B cell (primary cell): ENCODE results near the gene MIDN. TPM values are rescaled to one million over a fixed set of nuclear protein-coding genes. Genes with fewer than 3 reads are reported as not detected.

Experiments
- ATAC-seq: fragments of 200-7000 bp; cut with Tn5 transposase; one replicate; pipeline ENCODE4 v1.10.0; 2021; ENCODE audit warnings: low read depth, mild to moderate bottlenecking, moderate number of reproducible peaks, moderate library complexity
- CTCF ChIA-PET: fragments of 350-600 bp; sonication (Branson Sonifier 250); formaldehyde crosslinking; loops from one replicate; lab custom pipeline; 2021; ENCODE audit warnings: antibody characterized with exemption, inconsistent platforms; lab: Charles Lee
- POLR2A ChIA-PET: fragments of 350-600 bp; sonication (Branson Sonifier 250); formaldehyde crosslinking; loops from one replicate; lab custom pipeline; 2021; ENCODE audit warnings: antibody characterized with exemption; lab: Charles Lee
- DNase-seq: peaks from one replicate; pipeline ENCODE4 v3.0.0; 2013
- H2AFZ ChIP-seq: 2 replicates; pipeline ENCODE4 v1.6.1; 2012; ENCODE audit warnings: mild to moderate bottlenecking, low read depth, low read length; ENCODE audit not compliant: insufficient read depth, poor library complexity, severe bottlenecking
- H3K27ac ChIP-seq, 2 donors: 1 replicate in 1 of 2; 2 replicates in 1 of 2; pipeline ENCODE4 v1.5.1; 2012 to 2013; ENCODE audit warnings: low read length in 2 of 2, mild to moderate bottlenecking in 2 of 2, moderate library complexity in 1 of 2
- H3K27me3 ChIP-seq, 4 experiments: fragments of 200-600 bp in 1 of 4; sonication (generic) in 1 of 4; replicated peaks in 1 of 4; 1 replicate in 2 of 4; 2 replicates in 2 of 4; pipeline versions ENCODE4 v1.6.1 to v1.7.0; 2013 to 2016; ENCODE audit warnings: low read length in 3 of 4, mild to moderate bottlenecking in 2 of 4, mixed read lengths in 1 of 4, moderate library complexity in 1 of 4; ENCODE audit not compliant: insufficient read depth in 4 of 4, control insufficient read depth in 3 of 4; ENCODE audit errors: control extremely low read depth in 1 of 4
- H3K36me3 ChIP-seq, 2 experiments: replicated peaks in 1 of 2; 1 replicate in 1 of 2; 2 replicates in 1 of 2; pipeline versions ENCODE4 v1.6.1 to v1.7.1; 2013; ENCODE audit warnings: low read length in 1 of 2; ENCODE audit not compliant: insufficient read depth in 2 of 2, control insufficient read depth in 1 of 2; ENCODE audit errors: control extremely low read depth in 1 of 2, extremely low read depth in 1 of 2
- H3K4me1 ChIP-seq, 2 donors: fragments of 200-600 bp in 1 of 2; sonication (generic) in 1 of 2; 1 replicate in 1 of 2; 2 replicates in 1 of 2; pipeline versions ENCODE4 v1.5.1 to v1.6.1; 2013 to 2017; ENCODE audit warnings: low read length in 2 of 2; ENCODE audit not compliant: control insufficient read depth in 2 of 2, insufficient read depth in 2 of 2
- H3K4me2 ChIP-seq: replicated peaks from 2 replicates; pipeline ENCODE3; 2012; ENCODE audit warnings: mild to moderate bottlenecking, low read depth, low read length; ENCODE audit not compliant: poor library complexity, severe bottlenecking
- H3K4me3 ChIP-seq, 5 experiments: fragments of 200-600 bp in 1 of 5; sonication (generic) in 1 of 5; 1 replicate in 3 of 5; 2 replicates in 2 of 5; pipeline versions ENCODE4 v1.5.1 to v1.7.0; 2011 to 2016; ENCODE audit warnings: low read length in 4 of 5, mild to moderate bottlenecking in 4 of 5, low read depth in 2 of 5, control low read depth in 1 of 5, moderate library complexity in 1 of 5; ENCODE audit not compliant: insufficient read depth in 1 of 5; ENCODE audit errors: control extremely low read depth in 1 of 5, extremely low read depth in 1 of 5
- H3K79me2 ChIP-seq: fragments of 200-600 bp; sonication (generic); one replicate; pipeline ENCODE4 v1.6.0; 2016; ENCODE audit warnings: low read length; ENCODE audit not compliant: control insufficient read depth, insufficient read depth
- H3K9ac ChIP-seq: fragments of 200-600 bp; sonication (generic); 2 replicates; pipeline ENCODE4 v1.6.1; 2017; ENCODE audit warnings: mild to moderate bottlenecking, low read length, moderate library complexity
- H3K9me3 ChIP-seq, 3 donors: one replicate each; pipeline versions ENCODE4 v1.6.1 to v1.7.1; 2013; ENCODE audit warnings: low read length in 2 of 3; ENCODE audit not compliant: control insufficient read depth in 2 of 3, insufficient read depth in 1 of 3; ENCODE audit errors: control extremely low read depth in 1 of 3
- H4K20me1 ChIP-seq: 2 replicates; pipeline ENCODE4 v1.6.0; 2012; ENCODE audit warnings: mild to moderate bottlenecking, low read length; ENCODE audit not compliant: insufficient read depth, control insufficient read depth, poor library complexity, severe bottlenecking
- H3K27ac Mint-ChIP-seq: one replicate; pipeline ENCODE4 v1.8.0; 2021; ENCODE audit warnings: mixed read lengths
- H3K27me3 Mint-ChIP-seq: one replicate; pipeline ENCODE4 v1.8.0; 2021; ENCODE audit warnings: mixed read lengths
- H3K4me1 Mint-ChIP-seq: one replicate; pipeline ENCODE4 v1.8.0; 2021; ENCODE audit warnings: mixed read lengths
- H3K4me3 Mint-ChIP-seq: one replicate; pipeline ENCODE4 v1.8.0; 2021; ENCODE audit warnings: mixed read lengths
- H3K9me3 Mint-ChIP-seq: one replicate; pipeline ENCODE4 v1.8.0; 2022; ENCODE audit warnings: mixed read lengths; ENCODE audit not compliant: insufficient read depth
- EZH2 ChIP-seq: IDR thresholded peaks from 2 replicates; pipeline ENCODE4 v1.6.1; 2012; ENCODE audit warnings: borderline replicate concordance, low read depth, mild to moderate bottlenecking, moderate library complexity, low read length; ENCODE audit not compliant: insufficient read depth, poor library complexity, severe bottlenecking
- WGBS: methylation state at CpG from one replicate; pipeline ENCODE4 v1.1.5; 2013; ENCODE audit warnings: missing lambda C conversion rate; ENCODE audit not compliant: insufficient coverage; 5-methylcytosine and 5-hydroxymethylcytosine counted together
- intact Hi-C: fragments of 100-400 bp; cut with micrococcal nuclease; formaldehyde crosslinking; loops from one replicate; pipeline ENCODE4 v1.10.0; 2022
- polyA plus RNA-seq: library from polyadenylated mRNA; depleted of rRNA; stranded (reverse); fragments of >200 nt; gene quantifications from 2 replicates; pipeline ENCODE4 v1.2.3, GENCODE V29; 2012
- total RNA-seq, 2 donors: library from RNA; stranded (reverse); fragments of 120-200 nt in 1 of 2; gene quantifications; 1 replicate in 1 of 2; 2 replicates in 1 of 2; pipeline versions ENCODE4 v1.2.3 to v1.2.4, GENCODE V29; 2013 to 2022
- TF ChIP-seq, protein P1 (sequence below): fragments of 200-600 bp; IDR thresholded peaks from one replicate; pipeline ENCODE4 v1.8.0; 2022; ENCODE audit warnings: antibody characterized with exemption, mild to moderate bottlenecking

MIDN gene
- total and polyA plus RNA-seq, 2 donors (not counting 1 experiment from before 2014, with no cell fraction given): 98.5 to 156 TPM

DNA sequence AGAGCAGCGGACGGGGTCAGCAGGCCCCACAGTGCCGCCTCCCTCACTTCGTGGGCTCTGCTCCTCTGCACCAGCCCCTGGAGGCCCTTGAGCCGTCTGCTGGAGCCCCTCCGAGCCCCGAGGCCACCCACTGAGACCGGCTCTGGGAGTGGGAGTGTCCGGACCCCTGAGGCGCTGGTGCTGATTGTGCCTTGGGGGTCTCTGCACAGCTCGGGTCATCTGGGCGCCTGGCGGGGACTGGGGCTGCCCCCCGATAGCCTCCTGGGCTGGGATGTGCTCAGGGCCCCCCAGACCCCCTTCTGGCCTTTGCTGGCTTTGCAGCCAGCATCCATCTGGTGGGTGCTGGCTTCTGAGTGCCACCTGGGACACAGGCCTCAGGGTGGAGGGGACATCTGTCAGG, 26.0 kb upstream of the MIDN start:
- ATAC-seq (no peak), DNase-seq (no peak)
- H3K4me1 ChIP-seq: no peaks in the 10 kb centered on the region
- ChIA-PET POLR2A (interaction anchor here (0.6 to 0.9 kb wide), 2 partner anchors 51 to 487 kb away, joined by 3 to 5 read pairs; no protein-coding TSS in a partner anchor), CTCF (interaction anchor here (1.0 to 1.9 kb wide), 2 partner anchors 31 to 238 kb away, joined by 3 to 6 read pairs; partner anchors contain the start of gene WDR18)
- H3K79me2 ChIP-seq: peaks cover 35% of the 10 kb centered on the region
- H2AFZ ChIP-seq: no peak overlapping the region
- no peak overlapping the region for H3K4me3 ChIP-seq
- intact Hi-C loops: no loop called here
- TF ChIP-seq, protein P1, sequence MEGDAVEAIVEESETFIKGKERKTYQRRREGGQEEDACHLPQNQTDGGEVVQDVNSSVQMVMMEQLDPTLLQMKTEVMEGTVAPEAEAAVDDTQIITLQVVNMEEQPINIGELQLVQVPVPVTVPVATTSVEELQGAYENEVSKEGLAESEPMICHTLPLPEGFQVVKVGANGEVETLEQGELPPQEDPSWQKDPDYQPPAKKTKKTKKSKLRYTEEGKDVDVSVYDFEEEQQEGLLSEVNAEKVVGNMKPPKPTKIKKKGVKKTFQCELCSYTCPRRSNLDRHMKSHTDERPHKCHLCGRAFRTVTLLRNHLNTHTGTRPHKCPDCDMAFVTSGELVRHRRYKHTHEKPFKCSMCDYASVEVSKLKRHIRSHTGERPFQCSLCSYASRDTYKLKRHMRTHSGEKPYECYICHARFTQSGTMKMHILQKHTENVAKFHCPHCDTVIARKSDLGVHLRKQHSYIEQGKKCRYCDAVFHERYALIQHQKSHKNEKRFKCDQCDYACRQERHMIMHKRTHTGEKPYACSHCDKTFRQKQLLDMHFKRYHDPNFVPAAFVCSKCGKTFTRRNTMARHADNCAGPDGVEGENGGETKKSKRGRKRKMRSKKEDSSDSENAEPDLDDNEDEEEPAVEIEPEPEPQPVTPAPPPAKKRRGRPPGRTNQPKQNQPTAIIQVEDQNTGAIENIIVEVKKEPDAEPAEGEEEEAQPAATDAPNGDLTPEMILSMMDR: no peak
- TF ChIP-seq EZH2: no peak
- no peaks in the 10 kb centered on the region for H3K27me3 Mint-ChIP-seq
- H3K36me3 ChIP-seq: peaks cover 0 to 41% of the 10 kb centered on the region in 2 experiments
- H3K27ac ChIP-seq: no peak overlapping the region
- no peak overlapping the region for H3K27ac Mint-ChIP-seq
- no peaks in the 10 kb centered on the region for H3K9me3 Mint-ChIP-seq
- H3K27me3 ChIP-seq: no peaks in the 10 kb centered on the region
- peaks cover 52% of the 10 kb centered on the region for H4K20me1 ChIP-seq
- H3K9me3 ChIP-seq: no peaks in the 10 kb centered on the region
- no peak overlapping the region for H3K4me3 Mint-ChIP-seq
- WGBS: 96% methylated on average over 13 of the region's 14 CpGs
- H3K4me2 ChIP-seq: no peak overlapping the region
- peaks cover 4% of the 10 kb centered on the region for H3K4me1 Mint-ChIP-seq
- H3K9ac ChIP-seq: no peak overlapping the region

- Histone ChIP-seq H3K4me3 (no peak overlapping the region), H3K4me1 (no peaks in the 10 kb centered on the region), H3K36me3 (peaks cover 0 to 41% of the 10 kb centered on the region in 2 experiments), H3K9me3 (no peaks in the 10 kb centered on the region), H3K79me2 (peaks cover 27% of the 10 kb centered on the region), H3K4me2 (no peak overlapping the region), H3K9ac (no peak overlapping the region), H3K27me3 (no peaks in the 10 kb centered on the region), H2AFZ (no peak overlapping the region), H3K27ac (no peak overlapping the region), H4K20me1 (peaks cover 44% of the 10 kb centered on the region)
- POLR2A ChIA-PET: interaction anchor here (0.6 to 0.9 kb wide), 2 partner anchors 52 to 159 kb away, joined by 3 read pairs; no protein-coding TSS in a partner anchor
- Mint-ChIP-seq H3K27me3 (no peaks in the 10 kb centered on the region), H3K4me3 (no peak overlapping the region), H3K4me1 (peaks cover 2% of the 10 kb centered on the region), H3K27ac (no peak overlapping the region), H3K9me3 (no peaks in the 10 kb centered on the region)
- TF ChIP-seq, protein P1: no peak
- TF ChIP-seq EZH2: no peak
- intact Hi-C loops: no loop called here
- ATAC-seq (peak; percentile 43), DNase-seq (peak; percentile 56)
- 89% methylated on average over 48 of the region's 48 CpGs for WGBS
- CTCF ChIA-PET: interaction anchor here (1.0 to 1.9 kb wide), 4 partner anchors 10 to 239 kb away, joined by 3 to 6 read pairs (median 4); partner anchors contain the start of genes ATP5F1D and WDR18
Observed at GRCh38 chr19:1223018-1223855, 25.1 kb upstream of the MIDN start.
